Activated CD4-positive, alpha-beta T cell treated with anti-CD3 and anti-CD28 coated beads for 1 hour (primary cell): ENCODE measurements around the gene RNF26.

ENCODE experiments used
- DNase-seq: peaks from one replicate; pipeline ENCODE4 v3.0.0-alpha.2; 2020

The RNF26 gene

DNA sequence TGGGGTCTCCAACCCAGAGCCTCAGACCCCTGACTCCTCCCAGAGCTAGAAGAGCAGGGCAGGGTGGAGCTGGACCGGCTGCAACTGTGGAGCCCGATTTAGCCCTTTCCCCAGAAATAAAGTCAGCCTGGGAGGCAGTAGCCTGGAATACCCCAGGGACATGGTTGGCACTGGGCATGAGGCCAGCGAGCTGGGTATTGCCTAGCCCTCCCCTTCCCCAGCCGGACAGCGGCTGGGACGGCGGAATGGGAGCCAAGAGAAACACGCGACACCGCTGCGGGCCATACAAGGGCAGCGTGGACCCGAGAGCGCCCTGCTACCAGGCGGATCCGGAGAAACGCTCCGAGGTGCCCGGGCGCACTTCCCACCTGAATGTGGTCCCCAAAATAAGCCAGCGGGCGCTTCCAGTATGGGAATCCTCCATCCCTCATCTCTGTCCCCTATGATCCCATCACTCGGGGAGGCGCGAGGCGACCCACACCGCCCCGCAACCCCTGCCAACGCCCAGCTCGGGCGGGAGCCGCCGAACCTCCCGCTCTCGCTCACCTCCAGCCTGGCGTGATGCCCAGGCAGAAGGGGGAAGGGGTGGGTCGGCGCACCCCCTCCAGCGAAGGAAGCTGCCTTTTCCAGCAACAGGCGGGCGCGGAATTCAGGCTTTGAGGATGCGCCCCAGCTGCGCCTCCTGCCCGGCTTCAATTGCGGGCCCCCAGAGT is 18.2 kb upstream of the RNF26 start:
- DNase-seq: no peak

DNA sequence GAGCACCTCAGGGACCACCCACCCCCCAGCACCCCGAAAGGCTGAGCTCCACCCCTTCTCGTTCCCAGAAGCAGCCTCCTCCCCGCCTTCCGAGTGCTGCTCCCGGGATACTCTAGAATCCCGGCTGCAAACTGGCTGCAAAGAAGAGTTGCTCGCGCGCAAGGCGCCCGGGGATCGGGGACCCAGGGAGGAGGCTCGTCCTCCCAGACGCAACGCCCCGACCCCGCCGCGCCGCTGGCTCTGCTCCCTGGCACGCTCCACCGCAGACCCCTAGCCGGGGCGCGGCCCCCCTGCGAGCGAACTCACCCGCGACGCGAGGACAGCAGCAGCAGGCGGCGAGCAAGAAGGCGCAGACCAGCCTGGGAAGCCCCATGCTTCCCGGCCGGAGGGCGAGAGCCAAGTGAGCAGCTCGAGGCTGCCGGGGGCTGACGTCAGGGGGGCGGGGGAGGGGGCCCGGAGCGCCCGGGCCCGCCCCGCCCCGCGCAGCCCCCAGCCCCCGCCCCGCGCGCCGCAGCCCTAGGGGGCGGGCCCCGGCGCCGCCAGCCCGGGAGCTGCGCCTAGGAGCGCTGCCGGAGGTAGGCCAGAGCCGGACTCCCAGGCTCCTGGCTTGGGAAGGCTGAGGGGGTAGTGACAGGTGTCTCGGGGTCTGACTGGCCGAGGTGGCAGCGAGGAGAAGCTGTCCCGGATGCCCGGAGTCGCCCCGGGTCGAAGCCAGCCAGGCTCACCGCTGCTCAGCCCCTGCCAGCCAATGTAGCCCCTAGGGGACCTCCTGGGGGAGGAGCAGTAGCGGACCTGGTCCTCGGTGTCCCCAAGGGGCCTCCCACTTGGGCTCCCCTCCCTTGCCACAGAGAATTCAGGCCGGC is 17.4 kb upstream of the RNF26 start, which contains the start of gene MCAM:
Gene MCAM (minus strand): TSS at position 402 of the 863 bp plus-strand sequence. CDS start 29 bp downstream, at position 373.
- DNase-seq: no peak

DNA sequence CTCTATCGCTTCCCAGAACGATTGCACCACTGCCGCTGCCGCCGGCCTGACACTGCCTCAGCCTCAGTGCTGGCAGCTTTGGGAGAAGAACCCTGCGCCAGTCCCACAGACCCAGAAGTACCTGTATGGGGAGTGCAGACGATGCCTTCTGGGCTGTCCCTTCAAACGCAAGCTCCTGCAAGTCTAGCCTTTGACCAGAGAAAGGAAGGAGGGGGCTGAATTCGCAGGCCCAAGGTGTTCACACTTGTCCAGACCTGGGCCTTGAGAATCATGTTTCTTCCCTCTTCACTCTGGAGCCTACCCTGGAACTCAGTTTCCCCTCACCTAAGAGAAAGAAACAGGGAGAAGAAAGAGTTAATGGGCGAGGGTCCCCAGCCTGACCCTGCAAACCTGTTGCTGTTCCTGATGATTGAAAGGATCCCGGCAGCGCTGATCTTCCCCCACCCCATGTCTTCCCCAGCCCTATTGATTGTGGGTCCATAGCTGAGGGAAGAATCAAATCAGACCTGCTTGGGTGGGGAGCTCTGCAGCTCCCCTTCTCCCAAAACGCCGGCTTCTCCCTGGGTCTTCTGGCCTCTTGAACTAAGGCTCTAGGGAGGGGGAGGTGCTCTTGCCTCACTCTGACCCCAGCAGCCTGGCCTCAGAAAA is 16.6 kb upstream of the RNF26 start:
- DNase-seq: no peak

DNA sequence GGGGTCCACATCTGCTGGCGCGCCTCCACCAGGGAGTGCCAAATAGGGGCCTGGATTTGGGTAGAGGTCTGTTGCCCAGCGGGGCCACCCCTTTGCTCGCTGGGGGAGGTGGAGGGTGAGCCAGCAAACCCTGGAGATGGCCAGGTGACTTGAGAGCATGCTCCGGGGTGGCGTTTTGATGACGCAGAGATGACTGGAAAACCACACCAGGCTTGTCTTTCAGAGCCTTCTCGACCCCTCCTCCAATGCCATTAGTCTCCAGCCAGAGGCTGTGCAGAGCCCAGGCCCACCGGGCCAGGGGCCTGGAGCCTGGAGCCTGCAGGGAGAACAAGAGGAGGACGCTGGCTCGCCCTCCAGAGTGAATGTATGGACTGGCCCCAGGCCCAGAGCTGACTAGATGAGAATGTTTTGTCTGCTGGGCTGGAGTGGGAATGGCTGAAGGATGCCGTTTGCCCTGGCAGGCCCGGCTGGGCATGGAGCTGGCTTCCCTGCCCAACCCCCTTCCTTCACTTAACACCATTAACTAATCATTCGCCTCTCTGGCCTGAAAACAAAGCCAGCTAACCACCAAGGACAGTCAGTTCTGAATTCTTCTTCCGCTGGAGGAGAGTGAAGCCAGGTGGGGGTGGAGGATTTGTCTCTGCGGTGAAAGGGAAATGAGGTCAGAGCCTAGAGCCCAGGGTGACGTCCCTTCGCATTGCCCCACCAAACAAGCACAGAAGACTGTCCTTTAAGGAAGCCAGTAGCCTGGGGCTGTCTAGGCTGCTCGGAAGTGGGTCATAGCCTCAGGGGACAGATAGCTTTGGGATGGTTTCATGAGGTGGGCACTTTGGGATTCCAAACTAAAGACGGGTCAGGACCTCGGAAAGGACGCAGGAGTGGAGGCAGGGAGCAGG is 15.8 kb upstream of the RNF26 start:
- DNase-seq: no peak

DNA sequence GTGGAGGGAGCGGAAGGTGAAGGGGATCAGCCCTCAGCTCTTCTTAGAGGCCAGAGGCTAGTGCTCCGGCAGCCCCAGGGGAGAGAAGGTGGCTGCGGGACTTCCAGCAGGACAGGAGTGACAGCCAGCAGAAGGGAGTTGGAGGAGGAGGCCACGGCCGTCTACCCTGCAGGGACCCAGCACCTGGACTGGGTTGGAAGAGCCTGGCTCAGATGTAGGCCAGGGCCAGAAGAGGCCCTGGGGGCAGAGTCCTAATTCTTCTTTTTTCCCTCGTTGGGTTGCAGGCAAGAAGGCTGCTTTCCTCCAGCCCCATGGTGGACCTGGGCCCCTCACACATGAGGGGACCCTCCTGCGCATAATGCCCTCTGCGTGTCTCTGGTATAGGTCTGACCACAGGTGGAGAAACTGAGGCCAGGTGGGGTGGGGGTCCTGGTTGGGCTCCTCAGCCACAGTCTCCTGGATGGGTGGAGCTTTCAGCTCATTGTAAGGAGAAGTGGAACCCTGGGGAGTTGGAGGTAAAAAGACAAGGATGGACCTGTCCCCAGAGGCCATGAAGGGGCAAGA is 15.1 kb upstream of the RNF26 start:
- no peak for DNase-seq

DNA sequence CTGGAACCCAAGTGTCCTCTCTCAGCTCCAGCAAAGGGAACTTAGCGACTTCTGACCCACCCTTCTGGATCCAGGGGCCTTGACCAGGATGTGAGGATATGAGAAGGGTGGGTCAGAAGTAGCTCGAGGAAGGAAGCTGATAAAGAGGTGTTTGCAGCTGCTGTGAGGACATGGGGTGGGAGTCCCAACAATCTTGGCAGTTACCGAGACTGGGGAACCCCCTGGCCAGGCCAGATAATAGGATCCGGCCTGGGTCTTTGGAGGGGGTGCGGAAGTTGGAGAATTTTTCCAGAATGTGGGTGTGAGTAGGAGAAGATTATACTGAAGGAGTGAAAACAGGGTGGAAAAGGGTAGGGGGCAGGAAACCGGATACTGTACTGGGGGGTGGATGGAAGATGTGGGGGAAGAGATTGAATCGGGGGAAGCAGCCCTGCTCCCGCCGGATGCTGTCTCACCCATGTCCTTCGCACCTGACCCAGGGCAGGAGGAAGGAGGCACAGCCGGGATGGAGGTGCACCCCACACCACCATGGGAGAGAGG is 14.6 kb upstream of the RNF26 start:
- no peak for DNase-seq

DNA sequence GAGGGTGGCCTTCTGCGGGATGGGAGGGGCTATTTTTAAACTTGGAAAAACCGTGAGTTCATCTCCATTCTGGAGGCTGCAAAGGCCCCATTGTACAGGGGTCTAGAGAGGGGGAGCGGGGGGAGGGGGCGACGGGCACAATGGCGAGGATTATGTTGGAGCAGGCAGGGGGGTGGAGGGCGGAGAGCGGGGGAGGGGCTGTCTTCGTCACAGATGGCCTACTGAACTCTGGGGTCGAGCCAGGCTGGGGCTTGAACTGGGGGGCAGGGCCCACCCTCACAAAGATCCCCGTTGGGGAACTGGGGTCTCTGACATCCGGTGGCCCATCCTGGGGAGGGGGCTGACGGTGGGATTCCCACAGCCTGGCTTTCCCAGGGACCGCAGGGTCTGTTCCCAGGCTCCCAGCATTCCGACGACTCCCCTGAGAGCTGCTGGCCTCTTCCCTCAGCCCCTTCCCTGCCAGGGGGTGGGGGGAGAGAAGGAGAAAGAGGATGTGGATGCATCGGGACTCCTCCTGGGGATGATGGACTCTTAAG is 14.0 kb upstream of the RNF26 start:
- DNase-seq: no peak

DNA sequence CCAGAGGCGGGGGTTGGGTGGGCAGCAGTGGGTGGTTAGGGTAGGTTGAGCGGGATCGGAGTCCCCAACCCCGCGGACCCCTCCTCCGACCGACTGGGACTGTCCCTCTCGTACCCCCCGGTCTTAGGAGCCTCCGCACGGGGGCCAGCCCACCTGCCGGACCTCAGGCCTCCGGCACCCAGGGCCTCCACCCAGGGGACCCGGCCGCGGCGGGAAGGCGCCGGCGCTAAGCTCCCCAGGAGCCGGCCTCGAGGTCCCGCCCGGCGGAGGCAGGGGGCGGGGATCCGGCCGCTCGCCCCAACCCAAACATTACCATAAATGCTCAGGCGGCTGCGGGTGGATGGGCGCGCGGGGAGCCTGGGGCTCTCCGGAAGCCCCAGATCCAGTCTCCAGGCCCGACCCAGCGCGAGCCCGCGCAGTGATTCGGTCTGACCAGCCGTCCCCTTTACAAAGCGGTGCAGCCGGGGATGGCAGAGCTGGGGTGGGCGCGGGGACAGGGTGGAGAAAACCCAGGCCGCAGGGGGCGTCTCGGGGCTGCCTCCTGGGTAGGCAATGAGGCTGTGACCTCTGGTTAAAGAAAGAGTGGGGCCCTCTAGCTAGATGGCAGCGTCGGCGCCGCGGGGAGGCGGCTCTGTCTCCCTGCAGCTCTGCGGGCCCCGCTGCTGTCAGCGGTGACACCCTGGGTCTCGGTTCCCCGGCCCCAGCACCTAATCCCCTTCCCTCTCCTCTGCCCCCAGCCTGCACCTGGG is 13.4 kb upstream of the RNF26 start:
- no peak for DNase-seq

DNA sequence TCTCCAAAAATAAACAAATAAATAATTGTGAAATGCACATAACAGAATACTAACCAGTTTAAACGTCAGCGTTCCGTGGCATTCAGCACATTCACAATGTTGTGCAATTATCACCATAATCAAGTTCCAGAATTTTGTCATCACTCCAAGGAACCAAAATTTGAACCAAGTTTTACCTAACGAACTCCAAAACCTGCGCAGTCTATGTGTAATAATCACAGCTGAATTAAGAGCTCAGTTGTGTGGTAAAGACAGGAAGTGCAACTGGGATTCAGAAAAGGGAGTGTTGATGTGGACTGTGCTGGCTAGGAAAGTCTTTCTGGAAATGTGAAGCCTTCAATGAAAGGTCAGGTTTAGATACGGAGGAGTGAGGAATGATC is 12.0 kb upstream of the RNF26 start:
- DNase-seq: no peak

DNA sequence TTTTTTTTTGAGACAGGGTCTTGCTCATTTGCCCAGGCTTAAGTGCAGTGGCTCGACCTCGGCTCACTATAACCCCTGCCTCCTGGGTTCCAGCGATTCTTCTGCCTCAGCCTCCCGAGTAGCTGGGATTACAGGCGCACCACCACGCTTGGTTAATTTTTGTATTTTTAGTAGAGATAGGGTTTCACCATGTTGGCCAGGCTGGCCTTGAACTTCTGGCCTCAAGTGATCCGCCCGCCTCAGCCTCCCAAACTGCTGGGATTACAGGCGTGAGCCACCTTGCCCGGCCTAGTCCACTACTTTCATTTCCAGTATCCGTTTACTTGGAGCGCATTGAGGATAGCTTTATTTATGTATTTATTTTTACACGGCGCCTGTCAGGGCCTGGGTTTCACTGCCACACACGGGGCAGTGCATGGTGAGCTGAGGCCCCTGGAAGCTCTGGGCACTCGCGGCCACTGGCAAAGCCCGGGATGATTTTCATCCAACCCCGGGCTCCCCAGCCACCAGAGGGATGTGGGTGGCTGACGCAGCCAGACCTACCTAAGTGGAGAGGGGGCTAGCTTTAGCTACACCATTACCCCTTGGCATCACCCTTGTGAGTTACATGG is 11.3 kb upstream of the RNF26 start:
- DNase-seq: no peak

DNA sequence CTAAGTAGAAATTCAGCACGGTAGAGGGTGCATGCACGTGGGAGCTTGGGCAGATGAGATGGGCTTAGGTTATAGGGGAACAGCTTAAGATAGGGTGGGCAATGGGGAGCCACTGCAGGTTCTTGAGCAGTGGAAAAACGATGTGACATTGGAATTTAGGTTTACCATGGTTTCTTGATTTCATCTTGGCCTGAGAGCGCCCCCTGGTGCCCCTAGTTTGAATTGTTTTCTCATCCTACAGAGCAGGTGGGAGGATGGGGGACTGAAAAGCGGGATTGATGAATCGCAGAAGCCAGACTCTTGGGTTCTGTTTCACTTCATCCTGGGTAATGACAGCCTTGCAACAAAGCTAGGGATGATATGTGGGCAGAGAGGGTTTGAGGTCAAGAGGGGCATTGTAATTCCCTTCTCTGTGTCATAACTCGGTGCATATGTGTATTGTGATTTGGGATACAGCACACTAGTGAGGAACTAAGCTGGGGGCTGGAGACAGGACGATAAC is 10.7 kb upstream of the RNF26 start:
- peak; percentile 63 for DNase-seq

DNA sequence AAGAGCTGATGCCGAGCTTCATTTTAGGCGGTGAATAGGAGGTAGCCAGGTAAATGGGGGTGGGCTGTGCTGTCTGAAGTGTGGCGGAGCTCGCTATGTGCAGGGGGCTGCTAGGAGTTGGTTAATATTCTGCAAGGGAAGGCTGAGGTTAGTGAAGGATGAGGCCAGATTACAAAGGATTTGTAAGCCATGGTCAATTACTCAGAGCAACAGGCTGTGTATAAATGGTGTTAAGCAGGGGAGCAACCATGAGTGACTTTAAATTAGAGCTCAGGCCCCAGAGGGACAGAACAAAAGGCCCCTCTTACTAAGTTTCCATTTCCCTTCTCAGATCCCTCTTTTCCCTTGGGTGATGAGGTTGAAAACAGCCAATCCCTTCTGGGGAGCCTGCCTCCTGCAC is 10.1 kb upstream of the RNF26 start:
- no peak for DNase-seq

DNA sequence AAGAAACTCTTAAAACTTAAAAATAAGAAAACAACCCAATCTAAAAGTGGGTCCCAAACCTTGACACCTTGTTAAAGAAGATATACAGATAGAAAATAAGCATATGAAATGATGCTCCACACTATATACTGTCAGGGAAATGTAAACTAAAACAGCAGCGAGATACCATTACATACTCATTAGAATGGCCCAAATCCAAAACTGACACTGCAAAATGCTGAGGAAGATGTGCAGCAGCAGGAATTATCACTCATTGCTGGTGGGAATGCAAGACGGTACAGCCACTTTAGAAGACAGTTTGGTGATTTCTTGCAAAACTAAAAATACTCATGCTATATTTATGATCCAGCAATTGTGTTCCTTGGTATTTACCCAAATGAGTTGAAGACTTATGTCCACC is 5.0 kb upstream of the RNF26 start:
- DNase-seq: no peak

DNA sequence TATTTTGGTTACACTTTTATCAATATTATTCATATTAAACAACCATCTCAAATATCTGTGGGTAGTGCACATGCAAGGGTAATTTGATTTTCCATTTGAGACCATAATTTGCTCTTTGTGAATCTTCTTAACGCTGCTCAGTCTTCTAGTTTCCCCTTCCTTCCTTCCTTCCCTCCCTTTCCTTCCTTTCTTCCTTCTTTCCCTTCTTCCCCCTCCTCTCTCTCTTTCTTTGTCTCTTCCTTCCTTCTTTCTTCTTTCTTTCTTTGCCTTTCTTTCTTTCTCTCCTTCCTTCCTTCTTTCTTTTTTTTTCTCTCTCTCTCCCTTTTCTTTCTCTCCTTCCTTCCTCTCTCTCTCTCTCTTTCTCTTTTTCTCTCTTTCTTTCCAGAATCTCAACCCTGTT is 4.1 kb upstream of the RNF26 start:
- DNase-seq: no peak

DNA sequence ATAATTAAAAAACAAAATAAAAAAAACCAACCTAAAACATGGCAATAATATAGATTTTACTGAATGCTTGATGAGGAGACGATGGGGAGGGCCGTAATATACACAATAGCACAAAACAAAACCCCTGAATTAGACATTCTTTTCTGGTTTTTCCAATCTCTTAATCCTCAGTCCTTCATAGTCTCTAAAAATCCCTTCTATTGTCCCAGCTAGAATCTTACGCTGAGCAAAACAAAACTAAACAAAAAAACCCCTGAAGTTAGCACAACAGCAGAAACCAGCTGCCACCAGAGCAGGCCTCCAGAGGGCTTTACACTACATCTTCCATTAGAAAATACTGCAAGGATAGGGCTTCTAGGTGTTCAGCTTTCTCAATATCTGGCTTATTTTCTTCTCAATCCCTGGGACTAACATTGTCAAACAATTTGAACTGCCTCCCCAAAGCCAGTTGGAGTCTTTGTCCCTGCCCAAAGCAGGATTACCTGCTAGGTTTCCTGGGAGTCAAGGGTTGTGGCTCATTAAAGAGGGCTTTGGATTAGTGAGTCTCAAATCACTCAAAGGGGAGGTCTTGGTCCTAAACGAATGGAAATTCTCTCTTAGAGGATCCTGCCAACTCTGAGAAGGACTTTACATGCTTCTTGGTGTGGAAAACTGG is 2.1 kb upstream of the RNF26 start:
- DNase-seq: no peak

DNA sequence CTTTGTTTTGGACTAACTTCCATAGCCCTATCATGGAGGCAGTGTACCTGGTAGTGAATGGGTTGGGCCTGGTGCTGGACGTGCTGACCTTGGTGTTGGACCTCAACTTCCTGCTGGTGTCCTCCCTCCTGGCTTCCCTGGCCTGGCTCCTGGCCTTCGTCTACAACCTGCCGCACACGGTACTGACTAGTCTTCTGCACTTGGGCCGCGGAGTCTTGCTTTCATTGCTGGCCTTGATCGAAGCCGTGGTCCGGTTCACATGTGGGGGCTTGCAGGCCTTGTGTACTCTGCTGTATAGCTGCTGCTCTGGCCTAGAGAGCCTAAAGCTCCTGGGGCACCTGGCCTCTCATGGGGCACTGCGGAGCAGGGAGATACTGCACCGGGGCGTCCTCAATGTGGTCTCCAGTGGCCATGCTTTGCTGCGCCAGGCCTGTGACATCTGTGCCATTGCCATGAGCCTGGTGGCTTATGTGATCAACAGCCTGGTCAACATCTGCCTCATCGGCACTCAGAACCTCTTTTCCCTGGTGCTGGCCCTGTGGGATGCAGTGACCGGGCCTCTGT is 846 bp downstream of the RNF26 start:
- DNase-seq: no peak

DNA sequence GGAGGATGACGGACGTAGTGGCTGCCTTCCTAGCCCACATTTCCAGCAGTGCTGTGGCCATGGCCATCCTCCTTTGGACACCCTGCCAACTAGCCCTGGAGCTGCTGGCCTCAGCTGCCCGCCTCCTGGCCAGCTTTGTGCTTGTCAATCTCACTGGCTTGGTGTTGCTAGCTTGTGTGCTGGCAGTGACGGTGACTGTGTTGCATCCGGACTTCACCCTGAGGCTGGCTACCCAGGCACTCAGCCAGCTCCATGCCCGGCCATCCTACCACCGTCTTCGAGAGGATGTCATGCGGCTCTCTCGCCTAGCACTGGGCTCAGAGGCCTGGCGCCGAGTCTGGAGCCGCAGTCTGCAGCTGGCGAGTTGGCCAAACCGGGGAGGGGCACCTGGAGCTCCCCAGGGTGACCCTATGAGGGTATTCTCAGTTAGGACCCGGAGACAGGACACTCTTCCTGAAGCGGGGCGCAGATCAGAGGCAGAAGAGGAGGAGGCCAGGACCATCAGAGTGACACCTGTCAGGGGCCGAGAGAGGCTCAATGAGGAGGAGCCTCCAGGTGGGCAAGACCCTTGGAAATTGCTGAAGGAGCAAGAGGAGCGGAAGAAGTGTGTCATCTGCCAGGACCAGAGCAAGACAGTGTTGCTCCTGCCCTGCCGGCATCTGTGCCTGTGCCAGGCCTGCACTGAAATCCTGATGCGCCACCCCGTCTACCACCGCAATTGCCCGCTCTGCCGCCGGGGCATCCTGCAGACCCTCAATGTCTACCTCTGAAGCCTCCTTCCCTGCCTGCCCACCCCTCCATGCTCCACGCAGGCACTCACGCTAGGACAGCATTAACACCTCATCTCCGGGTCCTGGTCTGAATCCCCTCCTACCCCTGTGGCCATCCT is 1.6 kb downstream of the RNF26 start:
- no peak for DNase-seq

DNA sequence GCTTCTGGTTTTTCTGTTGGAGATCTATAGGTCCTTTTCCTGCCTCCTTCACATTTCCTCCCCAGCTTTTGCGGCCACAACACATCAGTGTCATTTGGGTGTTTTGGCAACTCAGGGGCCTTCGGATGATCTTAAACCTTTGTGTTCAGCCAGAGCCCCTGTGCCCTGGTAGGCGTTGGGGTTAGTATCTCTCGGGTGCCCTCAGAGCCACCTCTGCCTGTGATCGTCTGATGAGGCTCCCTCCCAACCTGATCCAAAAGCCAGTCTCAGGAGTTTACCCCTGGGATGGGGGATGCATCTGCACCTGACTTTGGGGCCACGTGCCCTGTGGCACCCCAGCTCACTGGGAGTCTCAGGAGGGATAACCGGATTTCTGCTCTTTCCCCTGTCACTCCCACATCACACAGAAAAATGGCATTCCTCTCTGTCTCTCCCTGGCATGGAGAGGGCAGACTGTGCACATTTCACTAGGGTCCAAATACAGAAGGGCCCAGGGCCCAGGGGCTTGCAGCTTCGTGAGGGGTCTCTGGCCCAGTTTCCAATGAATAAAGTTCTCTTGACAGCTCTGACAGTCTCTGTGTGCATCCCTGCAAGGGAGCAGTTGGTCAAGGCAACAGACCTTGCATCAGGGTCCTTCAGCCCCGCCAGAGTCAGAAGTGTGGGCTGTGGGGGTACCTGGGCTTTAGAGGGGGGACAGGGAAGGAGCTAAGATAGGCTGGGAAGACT is 2.6 kb downstream of the RNF26 start:
- DNase-seq: no peak
